NCI-H345 treated with DMSO at 0.1 percent for 48 hours (cell line): ENCODE results near the gene DDX5.
"Not testable (repeated sequence)": the region's sequence is repeated elsewhere in the genome, so short reads cannot be mapped to it uniquely, and the experiment has no call there.

Experiments used
- DNase-seq: peaks from one replicate; lab custom pipeline; 2025; ENCODE audit not compliant: unreplicated experiment; lab: John Stamatoyannopoulos, UW

The DDX5 gene

DNA sequence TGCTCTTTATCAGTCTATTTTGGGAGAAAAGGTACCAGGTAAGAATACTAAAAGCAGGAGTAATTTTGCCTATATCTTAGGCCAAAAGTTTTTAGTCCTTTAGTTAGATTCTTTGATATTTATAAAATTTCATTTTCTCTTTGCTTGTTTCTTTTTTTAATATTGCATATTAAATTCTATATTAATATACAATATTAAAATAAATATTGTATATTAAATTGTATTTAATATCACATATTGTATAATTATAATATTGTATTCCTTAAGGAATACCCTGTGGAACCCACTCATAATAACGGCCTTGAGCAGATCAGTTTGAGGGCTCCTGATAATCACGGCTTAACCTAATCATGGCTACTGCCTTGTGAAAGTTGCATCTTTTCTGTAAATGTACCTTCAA lies 2.6 kb upstream of the DDX5 start:
- no peak for DNase-seq

DNA sequence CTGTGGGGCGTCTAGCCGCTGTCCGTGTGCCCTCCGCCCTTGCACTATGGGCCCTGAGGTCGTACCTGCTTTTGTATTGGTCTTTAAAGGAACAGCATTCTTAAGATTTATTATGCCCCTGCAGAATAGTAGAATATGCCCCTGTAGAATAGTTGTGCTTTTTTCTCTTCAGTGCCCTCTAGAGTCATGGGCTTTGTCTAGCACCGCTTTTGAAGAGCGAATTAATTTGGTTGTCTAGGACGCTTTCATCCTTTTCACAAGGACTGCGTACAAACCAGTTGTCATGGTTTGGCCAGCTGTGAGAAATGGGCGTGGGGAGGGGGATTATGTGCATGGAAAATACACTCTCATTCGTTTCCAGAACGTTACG lies 1.3 kb upstream of the DDX5 start:
- peak; percentile 40 for DNase-seq

DNA sequence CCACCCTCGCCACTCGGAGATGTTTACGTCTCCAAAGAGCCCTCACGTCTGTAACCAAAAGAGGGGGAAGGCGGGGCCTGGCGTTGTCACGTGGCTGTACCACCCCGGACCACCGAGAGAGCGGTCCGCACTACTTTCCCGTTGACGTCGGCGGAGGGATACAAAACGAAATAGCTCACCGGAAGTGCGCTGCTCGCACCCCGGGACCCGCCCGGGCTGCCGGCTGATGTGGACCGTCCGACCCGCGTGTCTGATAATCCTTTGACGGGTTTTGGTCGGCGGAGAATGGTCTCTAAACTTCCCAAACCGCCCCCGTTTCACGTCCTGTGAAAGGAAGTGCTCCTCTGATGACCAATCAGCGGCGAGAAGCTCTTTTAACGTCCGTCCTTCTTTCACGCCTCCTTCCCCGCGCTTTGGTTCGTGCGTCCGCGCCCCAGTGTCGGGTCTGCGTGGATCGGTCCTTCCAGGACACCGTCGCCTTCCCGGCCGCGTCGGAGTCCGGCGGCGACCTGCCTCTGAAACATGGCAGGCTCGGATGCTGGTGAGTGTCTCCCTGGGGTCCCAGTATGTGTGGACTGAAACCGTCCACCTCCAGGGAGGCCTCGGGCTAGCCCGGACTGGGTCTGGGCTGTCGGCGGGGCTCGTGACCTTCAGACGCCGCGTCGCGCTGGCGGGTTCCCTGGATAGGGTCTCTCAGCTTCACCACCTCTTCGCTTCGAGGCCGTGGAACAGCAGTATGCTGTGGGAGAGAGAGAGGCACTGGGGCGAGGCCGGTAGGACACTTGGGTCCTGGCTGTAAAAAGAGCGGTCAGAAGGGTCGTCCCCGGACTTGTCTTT lies 705 bp upstream of the DDX5 start, which contains the start of gene CEP95:
CEP95 (plus strand) TSS at position 402 of the 837 bp plus-strand sequence; CDS start at position 523, 121 bp downstream.
- peak; percentile 97 for DNase-seq

DNA sequence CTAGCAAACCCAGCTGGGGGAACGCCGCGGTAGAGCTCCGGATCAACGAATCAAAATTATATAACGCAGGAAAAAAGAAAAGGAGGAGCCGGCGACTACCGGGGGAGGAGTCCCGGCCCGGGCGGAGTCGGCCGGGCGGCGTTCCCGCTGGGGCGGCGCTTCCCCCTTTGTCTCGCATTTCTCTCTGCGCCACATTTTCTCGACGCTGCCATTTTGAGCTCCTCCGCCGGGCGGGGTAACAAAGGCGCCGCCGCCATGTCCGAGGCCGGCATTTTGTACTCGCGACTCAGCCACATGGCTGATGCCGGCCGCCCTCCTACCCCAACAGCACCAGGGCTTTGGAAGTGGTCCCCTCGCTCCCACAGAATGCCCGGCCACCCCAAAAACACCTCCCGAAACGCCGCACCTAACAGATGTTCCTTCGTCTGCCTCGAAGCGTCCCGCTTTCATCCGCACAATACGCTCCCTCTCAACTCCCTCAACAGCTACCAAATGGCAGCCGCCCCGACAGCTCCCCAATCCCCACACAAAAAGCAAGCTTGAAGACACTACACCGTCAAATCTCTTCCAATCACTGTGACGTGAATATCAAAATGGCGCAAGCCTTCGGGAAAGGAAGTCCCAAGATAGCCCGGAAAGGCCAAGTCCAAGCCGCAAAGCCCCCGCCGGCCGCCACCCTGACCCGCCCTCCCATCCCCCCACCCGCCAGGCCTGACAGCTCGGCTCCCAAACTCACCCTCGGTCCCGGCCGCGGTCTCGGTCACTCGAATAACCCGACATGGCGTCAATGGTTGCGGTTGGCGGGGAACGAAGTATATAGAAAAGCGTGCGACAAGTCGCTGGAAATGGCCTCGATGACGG lies 519 bp downstream of the DDX5 start:
- DNase-seq = peak; percentile 79

DNA sequence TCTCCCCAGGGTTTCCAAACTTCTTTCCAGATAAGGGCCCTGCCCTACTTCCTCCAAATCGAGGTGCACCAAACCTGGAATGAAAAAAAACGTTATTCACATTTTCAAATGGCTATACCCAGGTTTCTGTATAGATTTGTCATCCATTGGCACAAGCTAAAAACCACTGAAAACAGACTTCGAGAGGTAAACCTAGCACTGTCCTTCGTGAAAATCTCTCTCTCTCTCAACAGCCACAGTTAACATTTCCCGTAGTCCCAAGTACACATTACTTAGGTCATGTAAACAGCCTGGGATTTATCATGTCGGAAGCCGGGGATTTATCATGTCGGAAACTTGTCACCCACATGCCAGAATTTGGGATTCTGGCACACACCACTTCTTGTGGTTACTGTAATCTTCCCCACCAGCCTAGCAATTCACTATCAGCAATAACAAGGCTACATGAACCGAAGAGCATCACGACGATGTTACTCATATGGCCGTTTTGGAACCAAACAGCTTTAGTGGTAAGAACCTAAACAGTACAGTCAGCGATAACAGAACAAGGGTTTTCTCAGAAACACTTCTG lies 1.2 kb downstream of the DDX5 start:
- DNase-seq = no peak

DNA sequence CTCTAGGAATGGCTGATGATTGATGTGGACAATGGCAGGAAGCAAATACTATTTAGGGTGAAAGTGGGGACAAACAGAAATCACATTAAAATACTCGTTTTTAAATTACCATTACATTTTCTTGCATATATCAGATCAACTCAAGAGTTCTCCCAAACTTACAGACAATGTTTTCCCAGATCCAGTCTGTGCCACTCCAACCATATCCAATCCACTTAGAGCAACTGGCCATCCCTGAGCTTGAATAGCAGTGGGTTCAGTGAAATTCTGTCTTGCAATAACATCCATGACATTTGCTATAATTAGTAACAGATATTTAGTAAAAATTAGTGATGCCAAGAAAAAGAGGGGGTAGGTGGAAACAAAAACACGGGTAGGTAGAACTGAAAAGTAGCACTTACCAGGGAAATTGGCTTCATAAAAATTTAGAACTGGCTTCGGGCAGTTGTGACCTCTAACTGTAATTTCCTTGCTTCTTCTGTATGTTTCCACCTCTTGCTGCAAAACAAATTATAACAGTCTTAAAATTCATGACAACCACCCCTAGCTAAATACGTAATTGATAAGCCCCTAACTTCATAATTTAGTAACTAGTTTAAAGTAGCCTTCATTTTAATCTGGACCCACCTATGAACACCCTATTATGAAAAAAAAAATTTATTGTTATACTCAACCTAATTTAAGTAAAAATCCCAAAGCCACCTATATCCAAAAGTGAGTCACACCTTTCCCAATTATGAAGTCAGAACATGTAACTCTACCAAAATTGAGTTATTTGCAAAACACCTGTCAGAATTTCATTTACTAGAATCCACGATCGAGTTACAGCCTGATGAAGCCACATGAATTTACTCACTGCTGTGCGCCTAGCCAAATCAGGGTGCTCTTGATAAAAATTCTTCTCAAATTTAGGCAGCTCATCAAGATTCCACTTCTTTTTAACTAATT lies 2.0 kb downstream of the DDX5 start:
- DNase-seq = no peak

DNA sequence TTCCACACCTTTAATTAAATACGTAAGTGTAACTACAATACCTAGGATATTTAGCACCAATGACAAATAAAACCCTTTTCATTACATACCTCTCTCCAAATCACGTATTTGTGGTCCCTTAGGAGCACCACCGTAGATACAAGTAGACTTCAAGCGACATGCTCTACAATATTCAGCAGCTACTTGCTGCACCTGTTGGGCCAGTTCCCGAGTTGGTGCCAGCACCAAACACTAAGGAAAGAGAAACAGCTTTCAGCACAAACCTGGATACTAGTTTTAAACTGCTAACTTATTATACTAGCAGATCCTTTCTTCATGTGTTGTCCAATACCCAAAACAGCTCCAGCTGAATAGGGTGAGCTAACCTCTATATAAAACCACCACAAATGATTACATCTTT lies 2.7 kb downstream of the DDX5 start:
- DNase-seq = no peak

DNA sequence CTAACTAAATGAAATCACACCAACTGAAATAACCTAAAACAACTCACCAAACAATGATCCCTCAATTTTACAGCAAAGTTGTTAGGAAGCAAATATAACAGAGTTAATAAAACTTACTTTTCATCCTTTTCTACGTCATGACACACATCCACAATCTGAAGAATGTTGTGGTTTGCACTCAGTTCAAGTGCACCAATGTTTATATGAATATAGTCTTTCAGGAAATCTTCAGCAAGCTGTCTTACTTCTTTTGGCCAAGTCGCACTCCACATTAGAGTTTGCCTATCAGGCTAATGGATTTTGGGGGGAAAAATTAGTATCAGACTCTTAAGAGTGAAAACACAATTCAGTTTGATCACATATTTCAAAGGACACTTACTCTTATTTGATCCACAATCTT lies 3.3 kb downstream of the DDX5 start:
- DNase-seq = no peak

DNA sequence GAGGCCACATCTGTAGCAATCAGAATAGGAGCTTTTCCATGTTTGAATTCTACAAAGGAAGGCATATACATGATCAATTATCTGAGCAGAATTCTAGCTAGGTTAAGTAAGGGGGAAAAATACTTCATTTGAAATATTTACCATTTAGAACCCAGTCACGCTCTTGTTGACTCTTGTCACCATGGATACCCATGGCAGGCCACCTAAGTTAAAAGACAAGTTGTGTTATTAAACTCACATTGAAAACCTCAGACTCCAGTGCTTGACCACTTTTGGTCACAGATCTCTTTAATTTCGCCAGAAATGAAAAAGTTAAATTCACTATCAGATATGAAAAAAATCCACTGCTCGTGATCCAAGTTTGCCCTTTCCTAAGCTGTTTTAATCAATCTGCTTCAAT lies 4.1 kb downstream of the DDX5 start:
- DNase-seq = no peak

DNA sequence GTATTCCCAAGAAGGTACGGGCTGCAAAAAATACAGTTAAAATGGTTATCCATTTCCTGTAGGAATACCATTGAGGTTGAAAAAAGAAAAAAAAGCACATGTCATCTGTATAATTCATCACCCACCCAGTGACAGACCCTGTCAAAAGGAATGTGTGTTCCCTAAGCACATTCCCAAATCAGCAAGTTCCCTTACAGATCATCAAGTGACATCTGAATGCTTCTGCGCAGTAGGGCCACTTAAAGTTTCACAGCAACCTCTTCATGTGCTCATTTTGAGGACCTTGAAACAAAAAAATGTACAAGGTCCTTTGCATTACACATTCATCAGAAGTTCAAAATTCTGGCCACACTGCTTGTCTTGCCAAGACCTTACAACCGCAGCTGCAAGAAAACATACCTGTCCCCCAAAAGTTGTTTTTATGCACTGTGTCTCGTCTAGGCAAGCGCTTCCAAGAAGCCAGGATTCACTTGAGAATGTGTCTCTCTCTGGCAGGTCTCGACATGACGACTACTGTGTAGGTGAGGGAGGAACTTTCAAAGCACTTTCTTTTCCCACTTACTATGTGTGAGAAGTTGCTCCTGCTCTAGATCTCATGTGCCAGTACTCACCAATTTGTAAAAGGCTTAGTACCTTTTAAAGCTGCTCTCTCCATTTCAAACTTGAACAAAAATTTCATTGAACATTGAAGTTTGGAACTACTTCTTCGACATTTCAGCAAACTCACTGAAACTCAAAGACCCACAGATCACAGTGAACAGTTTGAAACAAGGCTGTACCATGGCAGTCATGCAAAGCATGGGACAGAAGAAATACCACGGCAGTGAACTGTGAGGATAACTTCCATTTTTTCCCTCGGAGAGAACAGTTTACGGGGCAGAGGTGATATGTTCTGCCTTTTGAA lies 5.0 kb downstream of the DDX5 start:
- no peak for DNase-seq

DNA sequence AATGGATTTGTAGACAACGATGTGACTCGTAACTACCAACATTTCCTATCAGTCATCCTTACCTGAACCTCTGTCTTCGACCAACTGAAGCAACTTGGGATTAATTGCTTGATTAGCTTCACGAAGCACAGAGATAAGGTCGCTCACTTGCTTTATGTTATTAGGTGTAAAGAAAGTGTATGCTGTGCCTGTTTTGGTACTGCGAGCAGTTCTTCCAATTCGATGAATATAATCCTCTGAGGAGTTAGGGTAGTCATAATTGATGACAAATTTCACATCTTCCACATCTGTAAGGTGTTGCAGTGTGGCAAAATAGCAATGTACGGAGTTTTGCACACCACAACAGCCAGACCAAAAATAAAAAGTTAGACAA lies 5.6 kb downstream of the DDX5 start:
- no peak for DNase-seq

DNA sequence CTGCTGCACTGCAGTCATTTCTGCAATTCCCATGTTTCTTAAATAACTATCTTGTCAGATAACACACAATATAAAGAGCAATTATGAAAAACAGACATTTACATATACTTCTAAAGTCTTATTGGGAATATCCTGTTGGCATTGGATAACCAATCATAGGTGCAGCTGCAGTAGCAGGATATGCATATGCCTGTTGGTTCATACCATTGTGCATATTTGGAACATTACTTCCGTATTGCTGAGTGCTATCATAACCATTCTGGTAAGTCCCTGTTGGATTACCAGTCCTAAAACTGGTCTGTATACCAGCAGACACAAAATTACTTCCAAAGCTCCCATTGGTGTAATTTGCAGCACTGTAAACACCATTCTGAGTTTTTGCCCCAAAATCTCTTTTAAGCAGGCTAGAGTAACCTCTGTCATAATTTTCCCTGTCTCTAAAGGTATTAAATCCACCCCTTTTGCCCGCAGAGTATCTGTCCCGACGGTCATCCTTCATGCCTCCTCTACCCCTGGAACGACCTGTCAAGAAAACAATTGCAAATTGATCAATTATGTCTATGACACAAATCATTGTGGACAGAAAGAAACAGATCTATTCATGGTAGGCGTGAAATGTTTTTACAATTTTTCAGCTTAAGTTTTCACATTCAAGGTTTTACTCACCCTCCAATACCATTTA lies 6.1 kb downstream of the DDX5 start:
- DNase-seq = no peak

DNA sequence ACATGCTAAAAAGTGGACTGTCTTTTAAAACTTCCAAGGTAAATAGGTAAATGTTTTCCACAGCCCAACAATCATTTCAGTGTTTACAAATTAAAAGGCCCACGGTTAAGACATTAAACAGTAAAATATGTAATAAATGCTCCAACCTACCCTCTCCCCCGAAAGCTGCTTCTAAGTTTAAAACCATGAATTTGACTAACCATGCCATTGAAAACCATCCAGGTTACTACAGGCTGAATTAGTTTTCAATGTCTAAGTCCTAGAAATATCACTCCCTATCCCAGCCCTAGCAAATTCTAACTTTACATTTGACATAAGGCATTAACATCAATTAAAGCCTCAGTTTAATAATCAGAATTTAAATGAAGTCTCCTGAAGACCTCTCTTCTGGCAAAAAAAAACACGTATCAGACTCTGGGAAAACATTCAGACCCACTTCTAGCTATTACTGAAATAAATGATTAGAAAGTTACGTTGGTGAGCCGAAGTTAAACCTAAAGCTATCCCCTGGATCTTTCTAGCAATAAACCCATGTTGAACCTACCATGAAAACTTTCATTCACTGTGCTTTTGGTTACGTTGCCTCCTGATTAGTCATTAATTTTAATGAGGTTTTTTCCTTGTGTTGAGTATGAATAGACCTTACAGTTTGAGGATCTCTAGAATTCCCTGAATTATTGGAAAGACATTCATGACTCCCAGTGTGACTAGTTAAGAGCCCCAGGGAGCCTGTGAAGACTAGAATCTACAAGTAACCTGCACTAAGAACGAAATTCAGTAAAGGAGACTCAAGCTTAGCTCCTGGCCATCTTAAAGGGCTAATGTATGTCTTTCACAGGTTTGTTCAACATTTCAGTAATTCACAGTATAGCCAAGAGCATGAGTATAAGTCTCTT lies 7.5 kb downstream of the DDX5 start:
- no peak for DNase-seq

DNA sequence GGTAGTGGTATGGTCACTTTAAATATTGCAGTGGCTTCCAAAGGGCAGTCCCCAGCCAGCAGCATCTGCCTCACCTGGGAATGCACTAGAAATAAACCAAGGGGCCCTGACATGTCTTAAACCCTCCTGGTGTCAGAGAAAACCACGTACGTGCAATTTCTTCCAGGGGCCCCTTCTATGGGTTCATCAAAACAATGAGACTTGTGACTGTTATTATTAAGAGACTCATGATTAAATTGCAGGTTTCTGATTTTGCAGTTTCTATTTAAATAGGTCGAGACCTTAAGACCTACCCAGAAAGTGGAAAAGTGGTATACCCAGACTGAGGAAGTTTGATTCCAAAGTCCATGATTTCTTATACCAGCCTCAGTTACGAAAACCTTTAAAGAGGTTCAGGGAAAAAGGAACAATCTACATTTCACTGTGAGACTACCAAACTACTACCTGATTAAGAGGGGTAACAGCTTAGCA lies 8.5 kb downstream of the DDX5 start:
- DNase-seq = no peak

DNA sequence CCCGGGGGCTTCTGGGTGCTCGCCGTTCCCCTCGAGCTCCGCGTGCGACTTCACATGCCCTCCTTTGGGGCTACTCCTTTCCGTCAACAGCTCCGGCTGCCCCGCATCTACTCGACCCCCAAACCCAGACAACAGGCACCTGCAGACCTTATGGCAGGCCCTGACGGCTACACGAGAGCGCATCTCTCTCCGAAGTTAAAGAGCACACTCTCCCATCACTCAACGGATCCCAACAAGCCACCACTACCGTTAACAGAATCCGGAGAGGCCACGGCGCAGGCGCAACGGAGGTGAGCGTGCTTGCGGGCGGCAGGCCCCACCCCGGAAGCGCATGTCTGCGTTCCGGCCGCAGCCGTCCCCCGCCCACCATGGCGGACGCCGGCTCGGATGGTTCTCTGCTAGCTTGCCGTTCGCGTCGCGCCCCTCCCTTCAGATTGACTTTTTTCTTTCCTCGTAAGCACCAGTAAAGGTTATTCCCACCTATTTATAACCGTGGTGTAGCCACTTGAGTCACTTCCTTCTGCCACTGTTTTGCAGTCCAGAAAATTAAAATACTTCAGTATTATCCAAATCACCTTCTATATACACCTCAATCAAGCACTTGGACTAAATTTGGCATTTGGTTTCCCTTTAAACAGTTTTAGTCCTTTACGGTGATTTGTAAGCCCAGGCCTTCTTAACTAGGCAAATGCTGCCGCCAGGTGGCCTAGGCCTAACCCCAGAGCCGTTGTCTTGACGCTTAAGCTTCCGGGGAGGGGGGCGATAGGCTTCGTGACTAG lies 9.1 kb downstream of the DDX5 start, which contains the start of gene POLG2:
POLG2 (minus strand) TSS at position 269 of the 779 bp plus-strand sequence; CDS start at position 183, 86 bp downstream.
- peak; percentile 78 for DNase-seq

DNA sequence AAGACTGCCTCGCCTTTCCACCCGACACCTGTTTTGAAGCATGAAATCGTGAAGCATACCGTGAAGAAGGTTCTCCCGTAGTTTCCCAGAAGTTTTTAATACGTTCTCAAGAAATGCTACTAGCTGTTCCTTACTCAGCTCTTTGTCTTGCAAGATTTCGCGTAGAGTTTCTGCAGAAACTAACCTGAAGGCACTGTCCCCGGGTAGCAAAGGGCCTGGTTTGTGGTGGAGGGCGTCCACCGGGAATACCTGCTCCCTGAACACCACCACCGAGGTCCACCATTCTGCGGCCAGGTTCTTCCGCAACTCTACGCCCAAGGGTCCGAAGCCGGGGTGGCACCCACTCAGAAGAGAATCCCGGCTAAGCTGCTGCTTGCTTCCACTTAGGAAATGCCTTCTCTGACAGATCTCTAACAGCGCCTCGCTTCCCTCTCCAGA lies 9.7 kb downstream of the DDX5 start:
- DNase-seq = no peak

DNA sequence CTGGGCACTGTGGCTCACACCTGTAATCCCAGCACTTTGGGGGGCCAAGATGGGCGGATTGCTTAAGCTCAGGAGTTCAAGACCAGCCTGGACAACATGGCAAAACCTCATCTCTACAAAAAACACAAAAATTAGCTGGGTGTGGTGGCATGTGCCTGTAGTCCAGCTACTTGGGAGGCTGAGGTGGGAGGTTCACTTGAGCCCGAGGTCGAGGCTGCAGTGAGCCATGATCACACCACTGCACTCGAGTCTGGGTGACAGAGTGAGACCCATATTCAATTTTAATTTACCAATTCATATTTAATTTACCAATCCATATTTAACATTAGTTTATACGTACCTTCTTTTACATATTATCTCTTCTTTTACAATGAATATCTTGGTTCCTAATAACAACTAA lies 10.8 kb downstream of the DDX5 start:
- DNase-seq = not testable (repeated sequence)
